Effector CD4-positive, alpha-beta T cell (primary cell): ENCODE results near the gene OR10H3. TPM values are rescaled to one million over a fixed set of nuclear protein-coding genes. Genes with fewer than 3 reads are reported as not detected.
"Not testable (repeated sequence)": the region's sequence is repeated elsewhere in the genome, so short reads cannot be mapped to it uniquely, and the experiment has no call there.

Source experiments
- DNase-seq: peaks from one replicate; pipeline ENCODE4 v3.0.0-alpha.2; 2020
- total RNA-seq: gene quantifications from one replicate; lab custom pipeline; 2026; lab: John Stamatoyannopoulos, UW

The OR10H3 gene
- total RNA-seq, result not detected

- DNase-seq, result no peak
These were observed at the start of gene OR10H3 for GRCh38 chr19:15737722-15738121. Gene OR10H3, plus strand, starts transcription at chr19:15737985. Its CDS starts 3,408 bp downstream, at chr19:15741393.

- DNase-seq, result no peak
These were observed 41.1 kb upstream of the OR10H3 start for GRCh38 chr19:15696654-15697194.

- no peak for DNase-seq
These were observed 35.8 kb upstream of the OR10H3 start for GRCh38 chr19:15701757-15702533.

- DNase-seq, result no peak
These were observed 35.3 kb upstream of the OR10H3 start for GRCh38 chr19:15702534-15702930.

- no peak for DNase-seq
These were observed 23.1 kb upstream of the OR10H3 start for GRCh38 chr19:15714638-15715037.

GRCh38 chr19:15715642-15716041 lies 22.1 kb upstream of the OR10H3 start:
- DNase-seq, result no peak

GRCh38 chr19:15717809-15718208 lies 20.0 kb upstream of the OR10H3 start:
- no peak for DNase-seq

- DNase-seq, result no peak
These were observed 16.5 kb upstream of the OR10H3 start for GRCh38 chr19:15721268-15721667.

GRCh38 chr19:15722956-15723355 lies 14.8 kb upstream of the OR10H3 start:
- no peak for DNase-seq

- no peak for DNase-seq
These were observed 10.1 kb upstream of the OR10H3 start, which contains the start of gene OR10H2 for GRCh38 chr19:15727724-15728123. Gene OR10H2, plus strand, starts transcription at chr19:15728024. Its CDS starts 20 bp downstream, at chr19:15728044.

GRCh38 chr19:15730538-15730937 lies 7.2 kb upstream of the OR10H3 start:
- DNase-seq, result no peak

- DNase-seq, result no peak
These were observed 5.4 kb upstream of the OR10H3 start for GRCh38 chr19:15732388-15732787.

GRCh38 chr19:15733895-15734294 lies 3.9 kb upstream of the OR10H3 start:
- no peak for DNase-seq

GRCh38 chr19:15740785-15741184 lies 3.0 kb downstream of the OR10H3 start:
- DNase-seq, result no peak

- no peak for DNase-seq
These were observed 10.5 kb downstream of the OR10H3 start for GRCh38 chr19:15748239-15748638.

GRCh38 chr19:15758379-15758778 lies 20.6 kb downstream of the OR10H3 start:
- DNase-seq, result no peak

- DNase-seq, result no peak
These were observed 22.3 kb downstream of the OR10H3 start for GRCh38 chr19:15759962-15760565.

GRCh38 chr19:15769586-15769985 lies 31.8 kb downstream of the OR10H3 start:
- no peak for DNase-seq

- DNase-seq, result not testable (repeated sequence)
These were observed 36.4 kb downstream of the OR10H3 start for GRCh38 chr19:15774159-15774558.

GRCh38 chr19:15775249-15775648 lies 37.5 kb downstream of the OR10H3 start:
- no peak for DNase-seq

GRCh38 chr19:15776264-15776663 lies 38.5 kb downstream of the OR10H3 start:
- DNase-seq, result no peak

- DNase-seq, result no peak
These were observed 39.5 kb downstream of the OR10H3 start for GRCh38 chr19:15776991-15777970.
